IPS DF 19.7 (cell line): Measurements from ENCODE around the gene PCBP3.
A peak's percentile ranks its signal among the peaks of the same experiment; 100 is the strongest.
"Not testable (repeated sequence)": the region's sequence is repeated elsewhere in the genome, so short reads cannot be mapped to it uniquely, and the experiment has no call there.

Experiments
- DNase-seq: peaks from one replicate; pipeline ENCODE4 v3.0.0-alpha.2; 2013; ENCODE audit warnings: low read depth, low spot score

Gene PCBP3

GRCh38 chr21:45874716-45875415 is 231.3 kb downstream of the PCBP3 start:
- DNase-seq: no peak

GRCh38 chr21:45875416-45875760 is 231.9 kb downstream of the PCBP3 start:
- DNase-seq: no peak

- DNase-seq: no peak
These were observed 232.4 kb downstream of the PCBP3 start for GRCh38 chr21:45875881-45876280.

- no peak for DNase-seq
These were observed 233.1 kb downstream of the PCBP3 start for GRCh38 chr21:45876381-45877170.

GRCh38 chr21:45877171-45877438 is 233.6 kb downstream of the PCBP3 start:
- no peak for DNase-seq

GRCh38 chr21:45877821-45878469 is 234.4 kb downstream of the PCBP3 start:
- DNase-seq: no peak

- DNase-seq: peak; percentile 47
These were observed 236.9 kb downstream of the PCBP3 start for GRCh38 chr21:45880097-45881068.

- DNase-seq: no peak
These were observed 239.1 kb downstream of the PCBP3 start for GRCh38 chr21:45882645-45883044.

GRCh38 chr21:45883090-45883489 is 239.6 kb downstream of the PCBP3 start:
- no peak for DNase-seq

GRCh38 chr21:45885597-45885929 is 242.0 kb downstream of the PCBP3 start:
- no peak for DNase-seq

- DNase-seq: not testable (repeated sequence)
These were observed 242.5 kb downstream of the PCBP3 start for GRCh38 chr21:45885930-45886601.

GRCh38 chr21:45886610-45887026 is 243.1 kb downstream of the PCBP3 start:
- no peak for DNase-seq

- DNase-seq: no peak
These were observed 243.6 kb downstream of the PCBP3 start for GRCh38 chr21:45887120-45887611.

- DNase-seq: no peak
These were observed 244.3 kb downstream of the PCBP3 start for GRCh38 chr21:45887788-45888187.

GRCh38 chr21:45888386-45889009 is 245.0 kb downstream of the PCBP3 start:
- no peak for DNase-seq

- DNase-seq: no peak
These were observed 245.7 kb downstream of the PCBP3 start for GRCh38 chr21:45889256-45889655.

- no peak for DNase-seq
These were observed 246.4 kb downstream of the PCBP3 start for GRCh38 chr21:45889961-45890360.

GRCh38 chr21:45891388-45892155 is 248.0 kb downstream of the PCBP3 start:
- no peak for DNase-seq

GRCh38 chr21:45892156-45892915 is 248.8 kb downstream of the PCBP3 start:
- DNase-seq: no peak
